ENCODE results near the gene MSMO1. TPM values are rescaled to one million over a fixed set of nuclear protein-coding genes. Genes with fewer than 3 reads are reported as not detected.
A peak's percentile ranks its signal among the peaks of the same experiment; 100 is the strongest.

Gene MSMO1
- polyA plus RNA-seq, 1 donor: 145 TPM

DNA sequence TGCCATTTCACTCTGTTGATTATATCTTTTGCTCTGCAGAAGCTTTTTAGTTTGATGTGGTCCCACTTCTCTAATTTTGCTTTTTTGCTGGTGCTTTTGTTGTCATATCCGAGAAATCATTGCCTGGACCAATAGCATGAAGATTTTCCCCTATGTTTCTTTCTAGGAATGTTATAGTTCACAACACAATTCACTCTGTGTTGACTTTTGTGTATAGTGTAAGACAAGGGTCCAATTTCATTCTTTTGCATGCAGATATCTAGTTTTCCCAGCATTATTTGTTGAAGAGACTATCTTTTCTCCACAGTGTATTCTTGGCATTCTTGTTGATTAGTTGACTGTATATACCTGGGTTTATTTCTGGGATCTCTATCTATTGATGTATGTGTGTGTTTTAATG is 43.1 kb downstream of the MSMO1 start:
- no peak for DNase-seq
- Histone ChIP-seq H3K4me3 (ENCODE audit: low read length) (no peak overlapping the region), H3K4me1 (ENCODE audit: control insufficient read depth, insufficient read depth, low read length) (peaks cover 18% of the 10 kb centered on the region), H3K36me3 (ENCODE audit: control insufficient read depth, insufficient read depth, low read length) (no peaks in the 10 kb centered on the region), H3K27me3 (ENCODE audit: control insufficient read depth, insufficient read depth, low read length) (no peaks in the 10 kb centered on the region), H3K9me3 (ENCODE audit: control insufficient read depth, low read depth, low read length) (peaks cover 9% of the 10 kb centered on the region), H3K27ac (ENCODE audit: low read length) (peak overlapping the region; percentile 78)
- WGBS (ENCODE audit: insufficient coverage, low lambda C conversion rate): 100% methylated on average over 1 of the region's 1 CpG

- H3K4me1 ChIP-seq (ENCODE audit: control insufficient read depth, insufficient read depth, low read length): peaks cover 10% of the 10 kb centered on the region
- H3K4me3 ChIP-seq (ENCODE audit: low read length): no peak overlapping the region
- DNase-seq: no peak
- no peaks in the 10 kb centered on the region for H3K27me3 ChIP-seq (ENCODE audit: control insufficient read depth, insufficient read depth, low read length)
- peaks cover 12% of the 10 kb centered on the region for H3K9me3 ChIP-seq (ENCODE audit: control insufficient read depth, low read depth, low read length)
- H3K36me3 ChIP-seq (ENCODE audit: control insufficient read depth, insufficient read depth, low read length): no peaks in the 10 kb centered on the region
- no CpG with 5 or more reads among the region's 2 CpGs for WGBS (ENCODE audit: insufficient coverage, low lambda C conversion rate)
- H3K27ac ChIP-seq (ENCODE audit: low read length): no peak overlapping the region
Measured at GRCh38 chr4:165375465-165375864, 48.0 kb downstream of the MSMO1 start.

- Histone ChIP-seq H3K4me1 (ENCODE audit: control insufficient read depth, insufficient read depth, low read length) (peaks cover 10% of the 10 kb centered on the region), H3K36me3 (ENCODE audit: control insufficient read depth, insufficient read depth, low read length) (no peaks in the 10 kb centered on the region), H3K4me3 (ENCODE audit: low read length) (peak overlapping the region; percentile 83), H3K27me3 (ENCODE audit: control insufficient read depth, insufficient read depth, low read length) (no peaks in the 10 kb centered on the region), H3K27ac (ENCODE audit: low read length) (peak overlapping the region; percentile 89), H3K9me3 (ENCODE audit: control insufficient read depth, low read depth, low read length) (peaks cover 12% of the 10 kb centered on the region)
- no CpG with 5 or more reads among the region's 1 CpG for WGBS (ENCODE audit: insufficient coverage, low lambda C conversion rate)
- DNase-seq: no peak
Measured at GRCh38 chr4:165378398-165378744, 50.9 kb downstream of the MSMO1 start.

- DNase-seq: peak; percentile 79 to 89
- WGBS (ENCODE audit: insufficient coverage, low lambda C conversion rate): no CpG with 5 or more reads among the region's 82 CpGs
- Histone ChIP-seq H3K9me3 (ENCODE audit: control insufficient read depth, low read depth, low read length) (peaks cover 9% of the 10 kb centered on the region), H3K27me3 (ENCODE audit: control insufficient read depth, insufficient read depth, low read length) (no peaks in the 10 kb centered on the region), H3K4me1 (ENCODE audit: control insufficient read depth, insufficient read depth, low read length) (peaks cover 10% of the 10 kb centered on the region), H3K27ac (ENCODE audit: low read length) (peak within 1 kb of the TSS; percentile 89), H3K36me3 (ENCODE audit: control insufficient read depth, insufficient read depth, low read length) (no peaks in the 10 kb centered on the region), H3K4me3 (ENCODE audit: low read length) (peak within 1 kb of the TSS; percentile 83)
Measured at GRCh38 chr4:165378745-165379677, 51.5 kb downstream of the MSMO1 start, which contains the start of gene CPE. CPE (plus strand) TSS chr4:165379008; CDS start chr4:165379222, 214 bp downstream.

- WGBS (ENCODE audit: insufficient coverage, low lambda C conversion rate): 20% methylated on average over 2 of the region's 11 CpGs
- H3K4me3 ChIP-seq (ENCODE audit: low read length): peak overlapping the region; percentile 83
- peaks cover 3% of the 10 kb centered on the region for H3K9me3 ChIP-seq (ENCODE audit: control insufficient read depth, low read depth, low read length)
- H3K4me1 ChIP-seq (ENCODE audit: control insufficient read depth, insufficient read depth, low read length): peaks cover 10% of the 10 kb centered on the region
- H3K27ac ChIP-seq (ENCODE audit: low read length): peak overlapping the region; percentile 19
- DNase-seq: peak in 1 of 2 donors; percentile 46
- no peaks in the 10 kb centered on the region for H3K36me3 ChIP-seq (ENCODE audit: control insufficient read depth, insufficient read depth, low read length)
- H3K27me3 ChIP-seq (ENCODE audit: control insufficient read depth, insufficient read depth, low read length): no peaks in the 10 kb centered on the region
Measured at GRCh38 chr4:165379678-165380064, 52.2 kb downstream of the MSMO1 start.

DNA sequence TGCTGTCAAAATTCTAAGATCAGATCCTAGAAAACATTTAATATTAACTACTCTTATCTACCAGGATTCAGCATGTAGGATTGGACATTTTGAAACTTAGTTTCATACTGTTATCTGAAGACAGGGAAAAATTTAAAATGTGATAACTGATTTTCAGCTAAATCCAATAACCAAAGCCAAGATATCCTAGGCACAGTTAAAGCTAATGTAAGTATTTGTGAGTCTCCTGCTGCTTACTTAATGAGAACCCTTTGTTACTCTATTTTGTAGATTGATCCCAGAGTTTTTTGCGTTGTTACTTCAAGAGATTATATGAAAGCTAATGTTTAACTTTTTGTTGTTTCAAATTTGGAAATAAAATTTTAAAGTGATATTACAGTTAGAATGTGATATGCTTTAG is 53.3 kb downstream of the MSMO1 start:
- Histone ChIP-seq H3K27me3 (ENCODE audit: control insufficient read depth, insufficient read depth, low read length) (no peaks in the 10 kb centered on the region), H3K27ac (ENCODE audit: low read length) (no peak overlapping the region), H3K9me3 (ENCODE audit: control insufficient read depth, low read depth, low read length) (peaks cover 3% of the 10 kb centered on the region), H3K4me3 (ENCODE audit: low read length) (no peak overlapping the region), H3K36me3 (ENCODE audit: control insufficient read depth, insufficient read depth, low read length) (no peaks in the 10 kb centered on the region), H3K4me1 (ENCODE audit: control insufficient read depth, insufficient read depth, low read length) (peaks cover 10% of the 10 kb centered on the region)
- DNase-seq: no peak
- WGBS (ENCODE audit: insufficient coverage, low lambda C conversion rate): 29% methylated on average over 1 of the region's 1 CpG

DNA sequence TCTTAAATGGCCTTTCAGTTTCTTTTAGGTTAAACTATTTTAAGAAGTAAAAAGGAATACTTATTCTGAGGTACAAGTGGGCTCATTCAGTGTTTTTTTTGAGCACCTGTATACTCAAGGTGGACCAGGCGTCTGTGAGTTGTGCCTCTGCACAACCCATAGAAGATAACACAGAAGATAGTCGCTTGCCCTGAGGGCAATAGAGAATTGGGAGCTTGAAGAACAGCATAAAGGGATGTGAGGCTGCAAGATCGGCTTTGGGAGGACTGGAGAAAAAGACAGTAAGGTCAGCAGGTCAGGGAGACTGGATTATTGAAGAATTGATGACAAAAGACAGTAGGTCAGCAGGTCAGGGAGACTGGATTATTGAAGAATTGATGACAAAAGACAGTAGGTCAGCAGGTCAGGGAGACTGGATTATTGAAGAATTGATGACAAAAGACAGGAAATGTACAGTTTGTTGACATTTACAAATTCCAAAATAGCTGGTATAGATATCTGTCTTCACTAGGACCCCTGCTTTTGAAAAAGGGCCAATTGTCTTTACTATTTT is 54.4 kb downstream of the MSMO1 start:
- H3K4me1 ChIP-seq (ENCODE audit: control insufficient read depth, insufficient read depth, low read length): peaks cover 10% of the 10 kb centered on the region
- peaks cover 3% of the 10 kb centered on the region for H3K9me3 ChIP-seq (ENCODE audit: control insufficient read depth, low read depth, low read length)
- no peaks in the 10 kb centered on the region for H3K27me3 ChIP-seq (ENCODE audit: control insufficient read depth, insufficient read depth, low read length)
- no peak for DNase-seq
- no peak overlapping the region for H3K4me3 ChIP-seq (ENCODE audit: low read length)
- no peak overlapping the region for H3K27ac ChIP-seq (ENCODE audit: low read length)
- no peaks in the 10 kb centered on the region for H3K36me3 ChIP-seq (ENCODE audit: control insufficient read depth, insufficient read depth, low read length)
- no CpG with 5 or more reads among the region's 3 CpGs for WGBS (ENCODE audit: insufficient coverage, low lambda C conversion rate)

DNA sequence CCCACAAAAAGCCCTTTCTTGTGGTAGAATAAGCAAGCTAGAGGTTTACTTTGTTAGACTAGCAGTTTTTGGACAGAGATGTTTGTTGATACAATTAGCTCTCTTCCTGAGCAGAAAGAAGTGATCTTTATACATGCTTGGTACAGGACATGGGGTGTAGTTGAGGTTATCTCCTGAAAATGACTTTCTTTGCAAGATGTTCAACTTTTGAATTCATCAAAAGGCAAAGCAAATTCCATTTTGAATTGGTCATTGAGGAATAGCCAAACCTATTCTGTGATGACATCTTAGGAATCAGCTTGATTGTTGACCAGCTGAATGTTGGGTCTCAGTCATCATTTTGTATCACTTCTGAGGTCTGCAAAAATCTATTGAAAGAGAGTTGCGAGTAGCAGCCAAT is 55.2 kb downstream of the MSMO1 start:
- Histone ChIP-seq H3K27me3 (ENCODE audit: control insufficient read depth, insufficient read depth, low read length) (no peaks in the 10 kb centered on the region), H3K27ac (ENCODE audit: low read length) (no peak overlapping the region), H3K4me3 (ENCODE audit: low read length) (no peak overlapping the region), H3K9me3 (ENCODE audit: control insufficient read depth, low read depth, low read length) (peaks cover 3% of the 10 kb centered on the region), H3K4me1 (ENCODE audit: control insufficient read depth, insufficient read depth, low read length) (peaks cover 10% of the 10 kb centered on the region), H3K36me3 (ENCODE audit: control insufficient read depth, insufficient read depth, low read length) (no peaks in the 10 kb centered on the region)
- WGBS (ENCODE audit: insufficient coverage, low lambda C conversion rate): no CpG with 5 or more reads among the region's 1 CpG
- no peak for DNase-seq

DNA sequence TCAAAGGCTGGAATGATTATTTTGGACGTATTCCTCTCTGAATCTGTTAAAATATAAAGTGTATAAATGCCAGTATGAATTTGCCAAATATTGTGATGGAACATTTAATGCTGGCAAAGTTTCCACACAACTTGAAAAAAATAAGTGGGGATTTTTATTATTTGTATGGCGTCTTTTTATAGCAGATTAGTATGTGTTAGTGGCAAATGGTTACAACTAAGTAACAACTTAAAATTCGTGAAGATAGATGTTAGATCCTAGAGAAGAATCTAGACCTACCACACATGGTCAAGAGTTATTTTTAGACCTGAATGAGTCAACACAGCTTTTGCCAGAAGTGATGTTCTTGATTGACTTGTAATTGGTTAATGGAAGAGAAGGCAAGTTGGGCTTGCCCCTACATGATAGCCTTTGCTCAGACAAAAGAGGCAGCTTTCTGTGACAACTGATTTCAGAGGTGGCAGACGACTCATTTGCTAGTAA is 56.2 kb downstream of the MSMO1 start:
- Histone ChIP-seq H3K4me1 (ENCODE audit: control insufficient read depth, insufficient read depth, low read length) (no peaks in the 10 kb centered on the region), H3K27ac (ENCODE audit: low read length) (no peak overlapping the region), H3K4me3 (ENCODE audit: low read length) (no peak overlapping the region), H3K27me3 (ENCODE audit: control insufficient read depth, insufficient read depth, low read length) (no peaks in the 10 kb centered on the region), H3K9me3 (ENCODE audit: control insufficient read depth, low read depth, low read length) (peaks cover 3% of the 10 kb centered on the region), H3K36me3 (ENCODE audit: control insufficient read depth, insufficient read depth, low read length) (no peaks in the 10 kb centered on the region)
- DNase-seq: no peak
- WGBS (ENCODE audit: insufficient coverage, low lambda C conversion rate): 85% methylated on average over 2 of the region's 4 CpGs

- no peak overlapping the region for H3K27ac ChIP-seq (ENCODE audit: low read length)
- WGBS (ENCODE audit: insufficient coverage, low lambda C conversion rate): no CpG with 5 or more reads among the region's 3 CpGs
- H3K36me3 ChIP-seq (ENCODE audit: control insufficient read depth, insufficient read depth, low read length): no peaks in the 10 kb centered on the region
- no peaks in the 10 kb centered on the region for H3K4me1 ChIP-seq (ENCODE audit: control insufficient read depth, insufficient read depth, low read length)
- no peak overlapping the region for H3K4me3 ChIP-seq (ENCODE audit: low read length)
- H3K27me3 ChIP-seq (ENCODE audit: control insufficient read depth, insufficient read depth, low read length): no peaks in the 10 kb centered on the region
- DNase-seq: no peak
- no peaks in the 10 kb centered on the region for H3K9me3 ChIP-seq (ENCODE audit: control insufficient read depth, low read depth, low read length)
Measured at GRCh38 chr4:165384186-165384585, 56.7 kb downstream of the MSMO1 start.

Data from large intestine (tissue), 3 donors.